ENCODE data around the gene POLD4. TPM values are rescaled to one million over a fixed set of nuclear protein-coding genes. Genes with fewer than 3 reads are reported as not detected.

POLD4 gene
- total RNA-seq, 1 experiment from 2014 or later, result 21.8 TPM

DNA sequence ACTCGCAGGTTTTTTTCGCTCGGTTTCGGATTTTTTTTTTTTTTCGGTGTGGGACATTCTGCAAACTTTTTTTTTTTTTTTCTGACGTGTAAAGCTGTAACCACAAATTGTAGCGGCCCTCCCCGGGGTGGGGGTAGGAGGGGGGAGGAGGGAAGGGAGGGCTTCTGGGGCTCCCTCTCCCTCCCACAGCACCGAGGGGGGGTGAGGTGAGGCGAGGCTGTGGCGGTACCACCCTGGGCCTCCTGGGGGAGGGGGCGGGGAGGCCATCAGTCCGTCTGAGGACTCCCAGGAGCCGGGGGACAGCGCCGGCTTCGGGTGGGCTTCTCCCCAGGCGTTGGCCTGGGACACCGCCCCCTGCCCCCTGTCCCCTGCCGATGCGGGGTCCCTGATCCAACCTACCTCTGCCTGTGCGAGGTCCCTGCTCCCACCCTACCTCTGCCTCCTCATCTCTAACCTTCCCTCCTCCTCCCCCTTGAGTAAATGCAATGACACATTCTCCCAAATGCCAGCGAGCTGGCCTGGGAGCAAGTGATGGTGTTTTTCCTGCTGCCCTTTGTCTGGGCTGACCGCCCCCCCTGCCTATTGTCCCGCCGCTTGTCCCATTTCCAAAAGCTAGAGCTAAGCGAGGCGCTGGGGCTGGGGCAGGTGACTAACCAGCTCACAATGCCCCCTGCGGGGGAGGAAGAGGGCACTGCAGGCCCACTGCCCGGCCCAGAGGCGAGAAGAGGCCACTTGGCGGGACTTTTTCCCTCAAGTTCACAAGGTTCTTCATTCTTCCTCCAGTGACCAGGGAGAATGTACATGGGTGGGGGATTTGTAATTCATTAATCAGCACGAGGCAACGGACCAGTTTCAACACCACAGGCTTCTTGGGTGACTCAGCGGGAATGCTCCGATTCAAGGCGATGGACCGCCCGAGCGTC lies 20.6 kb upstream of the POLD4 start:
- in situ Hi-C loops (cut with HindIII; ENCODE audit: low pct_unique_long_range_greater_than_20kb, low sequenced_read_pairs), result no loop called here
- peak; percentile 43 for DNase-seq (ENCODE audit: low read depth, low spot score)

DNA sequence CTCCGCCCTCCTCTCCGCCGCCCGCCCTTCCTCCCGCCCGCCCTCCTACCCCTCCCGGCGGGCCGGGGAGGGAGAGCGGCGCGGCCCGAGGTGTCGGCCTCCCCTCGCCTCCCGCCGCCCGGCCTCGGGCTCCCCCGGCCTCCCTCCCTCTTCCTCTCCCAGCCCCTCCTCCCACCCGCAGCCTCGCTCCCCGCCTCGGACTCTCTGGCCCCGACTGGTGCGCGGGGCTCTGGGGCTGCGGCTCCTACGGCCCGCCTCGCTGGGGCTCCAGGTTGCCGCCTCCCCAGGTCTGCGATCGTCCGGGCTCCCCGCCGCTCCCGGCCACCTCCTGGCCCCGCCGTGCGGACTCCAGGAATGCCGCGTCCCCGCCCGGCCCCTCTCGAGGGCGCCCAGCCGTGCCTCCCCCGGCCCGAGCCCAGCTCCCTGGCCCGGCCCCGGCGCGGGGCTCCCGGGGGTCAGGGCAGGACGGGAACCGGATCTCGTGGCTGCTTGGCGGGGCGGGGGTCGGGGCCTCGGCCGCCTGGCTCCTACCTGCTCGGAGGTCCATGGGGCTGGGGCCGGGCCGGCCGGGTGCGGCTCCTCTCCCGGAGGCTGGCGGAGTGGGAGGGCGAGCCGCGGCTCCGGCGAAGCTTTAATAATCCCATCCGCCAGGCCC lies 19.8 kb upstream of the POLD4 start, which contains the start of gene CLCF1:
TSS of gene CLCF1 (minus strand) at position 606 of the 655 bp plus-strand sequence. CDS start at position 547, 59 bp downstream.
- DNase-seq (ENCODE audit: low read depth, low spot score), result peak; percentile 19
- in situ Hi-C loops (cut with HindIII; ENCODE audit: low pct_unique_long_range_greater_than_20kb, low sequenced_read_pairs), result no loop called here

DNA sequence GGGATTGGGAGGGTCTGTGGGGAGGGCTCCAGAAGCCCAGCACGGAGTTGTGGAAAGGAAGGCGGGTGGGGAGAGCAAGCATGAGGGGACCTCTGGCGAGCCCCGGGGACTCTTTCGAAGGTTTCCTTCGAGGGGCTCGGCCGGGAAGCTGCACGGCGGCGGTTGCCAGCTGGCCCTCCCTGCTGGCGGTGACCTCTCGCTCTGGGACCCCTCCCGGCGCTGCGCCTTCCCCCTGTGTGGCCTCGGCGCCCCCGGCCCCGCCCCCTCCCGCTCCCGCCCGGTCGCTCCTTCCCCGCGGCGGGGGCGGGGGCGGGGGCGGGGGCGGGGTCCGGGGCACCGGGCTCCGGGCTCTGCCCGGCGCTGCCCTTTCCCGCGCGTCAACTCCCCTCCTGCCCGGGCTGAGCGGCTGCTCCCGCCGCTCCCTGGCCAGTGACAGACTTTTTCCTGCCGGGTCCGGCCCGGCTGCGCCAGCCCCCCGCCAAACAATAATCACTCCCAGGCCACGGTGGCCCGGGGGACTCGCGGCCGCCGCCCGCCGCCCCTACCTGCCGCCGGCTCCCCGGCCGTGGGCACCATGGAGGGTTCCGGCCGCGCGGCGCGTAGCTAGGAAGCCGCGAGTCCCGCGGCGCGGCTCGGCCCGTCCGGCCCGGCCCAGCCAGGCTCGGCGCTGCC lies 19.1 kb upstream of the POLD4 start:
- in situ Hi-C loops (cut with HindIII; ENCODE audit: low pct_unique_long_range_greater_than_20kb, low sequenced_read_pairs), result no loop called here
- DNase-seq (ENCODE audit: low read depth, low spot score), result no peak

DNA sequence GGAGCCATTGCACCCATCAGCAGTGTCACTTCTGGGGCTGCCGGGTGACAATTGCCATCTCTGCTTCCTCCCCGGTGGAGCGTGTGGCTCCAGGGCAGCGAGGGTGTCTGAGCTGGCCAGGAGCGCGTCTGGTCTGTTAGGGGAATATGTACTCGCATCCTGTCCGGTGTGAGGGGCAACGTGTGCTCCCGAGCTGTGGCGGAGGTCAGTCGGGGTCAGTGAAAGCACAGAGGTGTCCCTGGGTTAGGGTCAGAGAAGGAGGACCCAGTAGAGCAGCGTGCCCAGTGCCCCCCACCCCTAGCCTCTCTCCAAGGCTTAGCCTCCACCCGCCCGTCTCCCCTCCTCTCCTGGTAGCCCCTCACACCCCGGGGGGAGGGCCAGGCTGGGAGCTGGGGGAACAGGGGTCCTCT lies 18.6 kb upstream of the POLD4 start:
- in situ Hi-C loops (cut with HindIII; ENCODE audit: low pct_unique_long_range_greater_than_20kb, low sequenced_read_pairs), result no loop called here

GRCh38 chr11:67371189-67371910 lies 18.0 kb upstream of the POLD4 start:
- DNase-seq (ENCODE audit: low read depth, low spot score), result peak; percentile 38
- in situ Hi-C loops (cut with HindIII; ENCODE audit: low pct_unique_long_range_greater_than_20kb, low sequenced_read_pairs), result no loop called here

More for the DNA sequence above, 18.6 kb upstream of the POLD4 start:
- DNase-seq (ENCODE audit: low read depth, low spot score), result no peak

DNA sequence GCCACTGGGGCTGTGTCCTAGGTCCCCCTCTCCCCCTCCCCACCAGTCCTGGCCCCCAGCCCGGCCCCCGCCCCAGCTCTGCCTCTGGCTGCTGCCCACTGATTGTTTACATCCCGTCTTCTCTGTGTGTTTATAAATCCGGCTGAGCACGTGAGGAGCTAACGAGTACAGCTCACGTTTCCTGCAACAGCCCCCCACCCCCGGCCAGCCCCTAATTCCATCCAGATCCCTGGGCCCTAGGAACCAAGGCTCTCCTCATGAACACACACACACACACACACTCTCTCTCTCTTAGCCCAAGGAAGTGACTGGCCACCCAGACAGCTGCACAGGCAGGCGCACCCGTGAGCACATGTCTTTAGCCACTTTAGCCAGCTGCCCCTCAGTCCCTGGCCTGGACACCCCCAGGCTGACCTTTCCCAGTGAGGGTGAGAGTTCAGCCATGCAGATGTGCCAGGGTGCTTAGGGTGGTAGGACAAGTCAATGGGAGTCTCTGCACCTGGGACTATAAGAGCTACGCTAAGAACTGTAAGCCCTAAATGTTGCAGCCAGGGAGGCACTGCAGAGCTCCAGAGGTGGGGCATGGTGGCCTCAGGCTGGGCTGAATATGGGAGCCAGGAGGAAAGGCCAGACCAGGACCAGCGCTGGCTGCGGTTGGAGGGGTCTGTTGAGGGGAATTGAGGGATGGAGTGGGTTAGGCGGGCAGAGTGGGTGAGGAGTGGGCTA lies 17.2 kb upstream of the POLD4 start:
- no peak for DNase-seq (ENCODE audit: low read depth, low spot score)
- in situ Hi-C loops (cut with HindIII; ENCODE audit: low pct_unique_long_range_greater_than_20kb, low sequenced_read_pairs), result no loop called here

DNA sequence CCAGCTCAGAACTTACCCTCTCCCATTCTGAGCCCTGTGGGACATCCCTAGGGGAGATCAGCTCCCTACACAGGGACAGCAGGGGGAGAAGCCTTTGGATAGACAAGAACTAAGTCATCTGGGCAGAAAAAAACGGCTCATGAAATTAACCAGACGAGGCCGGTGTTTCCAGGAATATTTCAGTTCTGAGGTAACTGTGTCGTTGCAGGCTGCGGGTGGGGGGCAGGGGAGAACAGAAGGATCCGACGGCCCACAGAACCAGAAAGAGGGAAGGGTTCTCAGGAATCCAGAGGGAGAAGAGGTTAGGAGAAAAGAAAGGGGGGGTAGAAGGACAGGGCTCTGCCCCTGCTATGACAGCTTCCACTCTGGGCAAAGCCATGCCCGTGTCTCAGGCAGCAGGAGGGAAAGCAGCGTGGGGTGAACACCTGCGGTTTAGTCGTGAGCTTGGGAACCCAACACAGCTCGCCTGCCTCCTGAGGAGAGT lies 16.5 kb upstream of the POLD4 start:
- in situ Hi-C loops (cut with HindIII; ENCODE audit: low pct_unique_long_range_greater_than_20kb, low sequenced_read_pairs), result no loop called here

GRCh38 chr11:67369275-67369674 lies 15.9 kb upstream of the POLD4 start:
- DNase-seq (ENCODE audit: low read depth, low spot score), result no peak
- in situ Hi-C loops (cut with HindIII; ENCODE audit: low pct_unique_long_range_greater_than_20kb, low sequenced_read_pairs), result no loop called here

More for the DNA sequence above, 16.5 kb upstream of the POLD4 start:
- DNase-seq (ENCODE audit: low read depth, low spot score), result no peak

- in situ Hi-C loops (cut with HindIII; ENCODE audit: low pct_unique_long_range_greater_than_20kb, low sequenced_read_pairs), result no loop called here
- DNase-seq (ENCODE audit: low read depth, low spot score), result no peak
Measured at GRCh38 chr11:67368621-67369020, 15.3 kb upstream of the POLD4 start.

DNA sequence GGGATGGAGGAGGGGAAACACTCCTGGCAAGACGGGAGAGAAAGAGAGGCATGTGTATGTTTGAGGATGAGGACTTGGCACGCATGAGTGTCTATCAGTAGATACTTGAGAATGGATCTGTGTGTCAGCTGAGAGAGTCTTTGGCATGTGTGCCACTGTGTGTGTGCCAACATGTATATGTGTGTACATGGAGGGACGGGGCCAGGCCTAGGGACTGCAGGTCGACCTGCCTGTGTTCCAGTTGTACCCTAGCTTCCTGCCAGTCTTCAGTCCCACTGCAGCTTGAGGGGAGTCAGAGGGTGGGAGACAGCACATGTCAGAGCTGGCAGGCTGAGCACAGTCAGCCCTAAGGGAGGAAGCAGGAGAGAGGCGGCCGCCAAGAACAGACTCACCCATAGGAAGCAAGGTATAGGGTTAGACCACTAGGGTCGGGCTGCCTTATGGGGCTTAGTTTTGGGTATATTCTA lies 14.4 kb upstream of the POLD4 start:
- in situ Hi-C loops (cut with HindIII; ENCODE audit: low pct_unique_long_range_greater_than_20kb, low sequenced_read_pairs), result no loop called here
- DNase-seq (ENCODE audit: low read depth, low spot score), result no peak

- in situ Hi-C loops (cut with HindIII; ENCODE audit: low pct_unique_long_range_greater_than_20kb, low sequenced_read_pairs), result no loop called here
- DNase-seq (ENCODE audit: low read depth, low spot score), result no peak
Measured at GRCh38 chr11:67366961-67367760, 13.8 kb upstream of the POLD4 start.

- no peak for DNase-seq (ENCODE audit: low read depth, low spot score)
- in situ Hi-C loops (cut with HindIII; ENCODE audit: low pct_unique_long_range_greater_than_20kb, low sequenced_read_pairs), result no loop called here
Measured at GRCh38 chr11:67366546-67366945, 13.2 kb upstream of the POLD4 start.

DNA sequence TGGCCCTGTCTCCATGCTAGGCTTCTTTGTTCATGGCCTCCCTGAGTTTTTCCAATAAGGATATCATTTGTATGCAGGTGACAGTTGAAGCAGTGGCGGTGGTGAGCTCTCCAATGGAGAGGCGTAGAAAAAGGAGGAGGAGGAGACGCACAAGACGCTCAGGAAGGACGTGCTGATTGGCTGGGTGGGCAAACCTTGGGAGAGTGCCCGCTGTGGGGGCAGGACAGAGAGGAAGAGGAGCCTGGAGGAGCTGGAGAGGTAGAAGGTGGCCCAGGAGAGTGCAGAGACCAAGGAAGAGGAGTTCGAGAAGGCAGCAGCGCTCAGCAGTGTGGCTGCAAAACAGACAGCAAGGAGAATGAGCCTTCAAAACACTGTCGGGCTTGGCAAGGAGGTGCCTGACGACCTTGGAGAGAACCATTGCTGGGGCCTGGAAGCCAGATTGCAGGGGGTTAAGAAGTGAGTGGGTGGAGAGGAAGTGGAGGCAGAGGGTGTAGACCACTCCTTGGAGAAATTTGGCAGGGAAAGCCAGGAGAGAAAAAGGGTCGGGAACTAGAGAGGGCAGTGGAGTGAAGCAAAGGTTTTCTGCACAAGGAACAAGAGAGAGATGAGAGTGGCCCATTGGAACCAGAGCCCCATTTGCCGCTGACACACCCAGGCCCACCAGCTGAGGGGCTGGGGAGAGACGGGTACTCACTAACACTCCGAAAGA lies 12.5 kb upstream of the POLD4 start:
- no peak for DNase-seq (ENCODE audit: low read depth, low spot score)
- in situ Hi-C loops (cut with HindIII; ENCODE audit: low pct_unique_long_range_greater_than_20kb, low sequenced_read_pairs), result no loop called here

DNA sequence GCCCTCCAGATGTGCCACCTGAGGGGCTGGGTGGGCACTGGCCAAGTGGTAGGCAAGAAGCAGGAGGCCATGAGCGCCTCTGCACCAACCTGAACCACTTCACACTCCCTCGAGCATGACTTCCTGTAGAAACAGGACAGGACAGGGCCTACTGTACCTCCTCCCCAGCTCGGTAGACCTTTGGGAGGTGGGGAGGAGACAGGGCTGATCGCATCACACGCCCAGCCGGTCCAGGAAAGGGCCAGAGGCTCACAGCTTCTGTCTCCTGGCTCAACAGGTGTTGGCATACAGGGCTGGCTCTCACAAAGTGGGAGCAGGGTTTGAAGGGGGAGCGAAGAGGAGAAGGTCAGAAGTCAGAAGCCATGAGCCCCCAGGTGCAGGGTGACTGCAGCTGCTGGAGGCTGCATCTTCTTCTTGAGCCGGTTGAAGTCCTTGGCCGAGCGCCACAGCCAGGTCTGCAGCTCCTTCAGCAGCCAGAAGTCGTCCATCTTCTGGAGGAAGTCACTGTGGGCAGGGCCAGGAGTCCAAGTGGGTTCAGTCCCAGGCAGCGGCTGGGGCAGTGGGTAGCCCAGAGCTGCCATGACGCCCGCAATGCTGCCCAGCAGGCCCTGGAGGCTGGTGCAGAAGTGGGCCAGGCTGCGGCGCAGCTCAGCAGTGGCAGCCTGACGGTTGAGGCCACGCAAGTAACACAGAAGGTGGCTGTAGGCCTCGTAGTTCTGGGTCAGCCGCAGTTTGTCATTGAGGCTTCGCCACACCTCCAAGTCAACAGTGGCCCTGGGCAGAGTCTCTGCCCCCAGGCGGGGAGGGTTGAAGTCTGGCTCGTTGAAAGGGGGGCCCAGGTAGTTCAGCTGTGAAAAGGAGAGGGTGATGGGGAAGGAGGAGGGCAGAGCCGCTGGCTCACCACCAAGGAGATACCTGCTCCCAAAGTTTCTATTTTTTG lies 11.7 kb upstream of the POLD4 start:
- in situ Hi-C loops (cut with HindIII; ENCODE audit: low pct_unique_long_range_greater_than_20kb, low sequenced_read_pairs), result no loop called here

DNA sequence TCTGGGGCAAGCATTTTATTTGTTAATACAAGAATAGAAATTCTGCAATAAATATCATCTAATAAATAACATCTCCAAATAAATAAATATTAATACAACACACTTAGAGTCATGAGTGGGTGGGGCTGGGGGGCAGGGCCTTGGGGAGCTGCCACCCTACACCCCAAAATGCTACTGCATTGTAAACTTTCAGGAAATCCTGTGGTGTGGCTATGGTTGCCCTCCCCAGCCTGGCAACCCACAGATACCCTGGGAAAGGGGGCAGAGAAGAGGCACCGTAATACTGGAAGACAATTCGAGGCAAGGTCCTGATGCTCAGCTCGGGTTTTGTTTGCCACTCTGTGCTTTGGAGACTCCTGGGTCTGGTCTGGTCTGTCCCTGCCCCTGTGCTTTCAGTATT lies 10.8 kb upstream of the POLD4 start:
- no peak for DNase-seq (ENCODE audit: low read depth, low spot score)
- in situ Hi-C loops (cut with HindIII; ENCODE audit: low pct_unique_long_range_greater_than_20kb, low sequenced_read_pairs), result no loop called here

More for the DNA sequence above, 11.7 kb upstream of the POLD4 start:
- no peak for DNase-seq (ENCODE audit: low read depth, low spot score)

All from SK-MEL-5 (cell line).